Fibroblast of lung (primary cell): ENCODE results near the gene SPINK14. TPM values are rescaled to one million over a fixed set of nuclear protein-coding genes. Genes with fewer than 3 reads are reported as not detected.

ENCODE experiments used
- DNase-seq, 2 donors: peaks; one replicate each; pipeline versions ENCODE4 v3.0.0 to v3.0.0-alpha.2; 2010; ENCODE audit warnings: low read depth in 2 of 2
- H2AFZ ChIP-seq: 2 replicates; pipeline ENCODE4 v1.5.1; 2012; ENCODE audit warnings: low read length, control low read depth, inconsistent platforms
- H3K27ac ChIP-seq: 2 replicates; pipeline ENCODE4 v1.5.1; 2011; ENCODE audit warnings: low read length, control low read depth; ENCODE audit not compliant: insufficient read depth
- H3K27me3 ChIP-seq: 2 replicates; pipeline ENCODE4 v1.5.1; 2011; ENCODE audit warnings: mild to moderate bottlenecking, low read length; ENCODE audit not compliant: control insufficient read depth, insufficient read depth
- H3K36me3 ChIP-seq: 2 replicates; pipeline ENCODE4 v1.5.1; 2011; ENCODE audit warnings: low read length; ENCODE audit not compliant: control insufficient read depth, insufficient read depth
- H3K4me1 ChIP-seq: 2 replicates; pipeline ENCODE4 v1.5.1; 2011; ENCODE audit warnings: low read length; ENCODE audit not compliant: control insufficient read depth, insufficient read depth; ENCODE audit errors: extremely low read depth
- H3K4me2 ChIP-seq: 2 replicates; pipeline ENCODE4 v1.5.1; 2011; ENCODE audit warnings: low read length, control low read depth; ENCODE audit not compliant: insufficient read depth; ENCODE audit errors: extremely low read depth
- H3K4me3 ChIP-seq, 4 experiments: fragments of 200-600 bp in 1 of 4; sonication (generic) in 1 of 4; replicated peaks in 1 of 4; 2 replicates each; pipeline ENCODE4 v1.5.1; 2011 to 2016; ENCODE audit warnings: low read length in 4 of 4, low read depth in 3 of 4, mild to moderate bottlenecking in 3 of 4, control low read depth in 2 of 4, inconsistent platforms in 1 of 4, mixed read lengths in 1 of 4; ENCODE audit not compliant: insufficient read depth in 1 of 4; ENCODE audit errors: control extremely low read depth in 1 of 4
- H3K79me2 ChIP-seq: 2 replicates; pipeline ENCODE4 v1.5.1; 2012; ENCODE audit warnings: mild to moderate bottlenecking, low read length, inconsistent platforms; ENCODE audit not compliant: control insufficient read depth, insufficient read depth
- H3K9ac ChIP-seq: 2 replicates; pipeline ENCODE4 v1.5.1; 2011; ENCODE audit warnings: mild to moderate bottlenecking, low read length, control low read depth; ENCODE audit not compliant: insufficient read depth
- H3K9me3 ChIP-seq: 2 replicates; pipeline ENCODE4 v1.5.1; 2012; ENCODE audit warnings: low read depth, low read length; ENCODE audit not compliant: control insufficient read depth, insufficient read depth
- H4K20me1 ChIP-seq: 2 replicates; pipeline ENCODE4 v1.5.1; 2011; ENCODE audit warnings: low read length; ENCODE audit not compliant: control insufficient read depth, insufficient read depth; ENCODE audit errors: extremely low read depth
- CTCF ChIP-seq, 2 donors: IDR thresholded peaks in 1 of 2; conservative IDR thresholded peaks in 1 of 2; 1 replicate in 1 of 2; 2 replicates in 1 of 2; pipeline ENCODE4 v1.5.1; 2011 to 2012; ENCODE audit warnings: low read length in 2 of 2, control low read depth in 1 of 2, inconsistent platforms in 1 of 2, low read depth in 1 of 2, mild to moderate bottlenecking in 1 of 2
- EZH2 ChIP-seq: IDR thresholded peaks from 2 replicates; pipeline ENCODE4 v1.5.1; 2012; ENCODE audit warnings: low read length, control low read depth, mild to moderate bottlenecking; ENCODE audit errors: missing control alignments
- polyA plus RNA-seq, 2 donors: library from polyadenylated mRNA; depleted of rRNA in 1 of 2; stranded (reverse) in 1 of 2; unstranded in 1 of 2; fragments of >200 nt; gene quantifications; 2 replicates each; pipeline ENCODE4 v1.2.1, GENCODE V29; 2011 to 2012; ENCODE audit warnings: missing spikeins in 1 of 2
- total RNA-seq: library from RNA; depleted of rRNA; stranded (reverse); fragments of >200 nt; gene quantifications from 2 replicates; pipeline ENCODE4 v1.2.1, GENCODE V29; 2014

The SPINK14 gene
- total and polyA plus RNA-seq, 2 donors (not counting 1 experiment from before 2014, with no cell fraction given): not detected

GRCh38 chr5:148172377-148172776 is 4.0 kb downstream of the SPINK14 start:
- no peak overlapping the region for H3K4me3 ChIP-seq
- DNase-seq: no peak
- no peaks in the 10 kb centered on the region for H3K79me2 ChIP-seq
- no peaks in the 10 kb centered on the region for H3K9me3 ChIP-seq
- no peaks in the 10 kb centered on the region for H4K20me1 ChIP-seq
- H3K27me3 ChIP-seq: no peaks in the 10 kb centered on the region
- no peak overlapping the region for H3K27ac ChIP-seq
- H2AFZ ChIP-seq: no peak overlapping the region
- TF ChIP-seq CTCF (conservative IDR thresholded peaks at IDR 0.05 in 1 of 2, IDR thresholded peaks at IDR 0.05 in 1 of 2; ENCODE audit: low read depth in 1 of 2, low read length in 2 of 2) (no peak), EZH2 (no peak)
- H3K36me3 ChIP-seq: no peaks in the 10 kb centered on the region
- no peak overlapping the region for H3K9ac ChIP-seq
- H3K4me2 ChIP-seq: no peak overlapping the region
- H3K4me1 ChIP-seq: no peaks in the 10 kb centered on the region

GRCh38 chr5:148176480-148176879 is 8.1 kb downstream of the SPINK14 start:
- H3K36me3 ChIP-seq: no peaks in the 10 kb centered on the region
- H3K27ac ChIP-seq: no peak overlapping the region
- no peaks in the 10 kb centered on the region for H3K4me1 ChIP-seq
- TF ChIP-seq EZH2: no peak
- no peak for TF ChIP-seq CTCF (conservative IDR thresholded peaks at IDR 0.05 in 1 of 2, IDR thresholded peaks at IDR 0.05 in 1 of 2; ENCODE audit: low read depth in 1 of 2, low read length in 2 of 2)
- H3K9me3 ChIP-seq: no peaks in the 10 kb centered on the region
- no peaks in the 10 kb centered on the region for H3K79me2 ChIP-seq
- no peaks in the 10 kb centered on the region for H4K20me1 ChIP-seq
- H3K9ac ChIP-seq: no peak overlapping the region
- H3K4me3 ChIP-seq: no peak overlapping the region
- H3K4me2 ChIP-seq: no peak overlapping the region
- no peaks in the 10 kb centered on the region for H3K27me3 ChIP-seq
- no peak overlapping the region for H2AFZ ChIP-seq
- DNase-seq: no peak

- Histone ChIP-seq H3K9ac (no peak overlapping the region), H3K4me1 (no peaks in the 10 kb centered on the region), H3K79me2 (no peaks in the 10 kb centered on the region), H2AFZ (no peak overlapping the region), H3K27ac (no peak overlapping the region), H3K4me2 (no peak overlapping the region), H4K20me1 (no peaks in the 10 kb centered on the region), H3K4me3 (no peak overlapping the region), H3K36me3 (no peaks in the 10 kb centered on the region), H3K9me3 (no peaks in the 10 kb centered on the region), H3K27me3 (no peaks in the 10 kb centered on the region)
- no peak for DNase-seq
- no peak for TF ChIP-seq CTCF (conservative IDR thresholded peaks at IDR 0.05 in 1 of 2, IDR thresholded peaks at IDR 0.05 in 1 of 2; ENCODE audit: low read depth in 1 of 2, low read length in 2 of 2)
- no peak for TF ChIP-seq EZH2
These were observed 8.9 kb downstream of the SPINK14 start for GRCh38 chr5:148177207-148177606.
